Sciatic nerve (tissue), 2 donors: ENCODE results near the gene KCTD16. TPM values are rescaled to one million over a fixed set of nuclear protein-coding genes. Genes with fewer than 3 reads are reported as not detected.

Source experiments
- ATAC-seq: fragments of 200-7000 bp; cut with Tn5 transposase; one replicate; pipeline ENCODE4 v1.9.1; 2020; ENCODE audit warnings: mild to moderate bottlenecking, moderate library complexity
- DNase-seq: peaks from one replicate; pipeline ENCODE4 v3.0.0-alpha.2; 2020; ENCODE audit warnings: low spot score
- intact Hi-C: fragments of 100-400 bp; cut with DNase I; formaldehyde crosslinking; loops from one replicate; pipeline ENCODE4 v1.14.2; 2022
- total RNA-seq: library from RNA; stranded (reverse); fragmentation: NEBNext Ultra II Directional; extraction: Animal tissue kit (Norgen Biotek cat#: 25700); gene quantifications from one replicate; pipeline ENCODE4 v1.2.1, GENCODE V29; 2021
- donor health status: DM: no; HTN: no; CAD: no.
- donor health status: DM: no; HTN: no; CAD: no.

Gene KCTD16
- total RNA-seq, 1 donor from 2014 or later = 0.53 TPM

DNA sequence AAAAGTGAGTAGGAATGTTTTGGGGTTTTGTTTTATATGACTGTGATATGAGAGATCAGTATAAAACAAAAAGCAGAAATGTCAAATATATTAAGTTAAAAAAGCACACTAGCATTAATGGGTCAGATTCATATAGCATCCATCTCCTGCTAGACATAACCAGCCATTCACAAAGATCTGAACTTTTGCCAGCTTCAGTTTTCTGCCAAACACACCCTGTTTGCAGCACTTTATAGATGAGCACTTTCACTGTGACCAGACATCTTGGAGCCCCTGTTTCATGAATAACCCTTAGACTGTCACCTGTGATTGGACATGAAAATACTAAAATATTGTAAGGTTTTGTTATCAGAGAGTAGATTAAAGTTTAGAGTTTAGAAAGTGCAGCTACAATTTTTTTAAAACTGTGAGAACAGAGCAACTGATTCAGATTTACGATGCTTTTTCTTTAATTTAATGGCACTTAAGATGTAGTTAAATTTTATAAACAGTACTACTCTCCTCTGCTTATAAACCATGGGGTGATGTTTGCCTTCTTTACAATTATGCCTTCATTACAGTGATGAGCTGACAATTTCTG lies 142.6 kb downstream of the KCTD16 start:
- ATAC-seq (no peak), DNase-seq (no peak)
- intact Hi-C loops = no loop called here

DNA sequence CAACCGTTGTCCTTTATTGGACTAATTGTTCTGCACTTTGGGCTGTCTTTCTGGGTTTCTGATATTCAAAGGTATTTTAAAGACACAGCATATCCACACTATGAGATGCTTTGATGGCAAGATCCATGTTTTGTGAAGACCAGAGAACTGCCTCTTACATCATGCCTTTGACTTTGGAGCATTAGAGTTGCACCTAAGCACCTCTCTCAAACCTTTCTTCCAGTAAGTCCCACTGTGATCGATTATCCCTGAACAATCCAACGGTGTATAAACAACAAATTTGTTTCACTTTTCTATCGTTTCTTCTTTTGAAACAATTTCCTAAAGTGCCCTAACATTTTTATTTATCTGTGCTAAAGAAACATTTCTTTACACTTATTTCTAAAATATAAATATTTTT lies 144.4 kb downstream of the KCTD16 start:
- ATAC-seq = no peak

DNA sequence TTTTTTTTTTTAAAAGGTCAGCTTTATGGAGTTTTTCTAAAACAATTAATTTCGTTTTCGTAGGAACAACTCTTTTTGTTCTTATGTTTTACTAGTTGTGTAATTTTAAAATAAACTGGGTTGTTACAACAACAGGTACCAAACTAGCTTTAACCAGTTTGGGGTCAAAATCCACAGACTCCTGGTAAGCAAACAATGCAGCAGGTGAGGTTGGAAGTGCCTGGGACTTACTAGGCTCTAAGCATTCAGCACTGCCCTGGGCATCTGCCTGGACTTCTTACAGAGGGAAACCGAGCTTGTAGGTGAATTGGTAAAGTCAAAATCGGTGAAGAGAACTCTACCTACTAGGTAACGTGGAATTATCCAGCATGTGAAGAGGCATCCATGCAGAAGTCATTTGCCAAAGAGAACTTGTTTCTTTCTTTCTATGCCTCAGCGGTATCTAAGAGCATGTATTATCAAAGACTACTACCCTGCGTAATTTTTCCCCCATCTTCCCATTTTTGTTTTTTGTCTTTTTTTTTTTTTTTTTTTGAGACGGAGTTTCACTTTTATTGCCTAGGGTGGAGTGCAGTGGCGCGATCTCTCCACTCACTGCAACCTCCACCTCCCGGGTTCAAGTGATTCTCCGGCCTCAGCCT lies 145.4 kb downstream of the KCTD16 start:
- DNase-seq = no peak
- intact Hi-C loops = no loop called here
- no peak for ATAC-seq

More for the DNA sequence above, 144.4 kb downstream of the KCTD16 start:
- no peak for DNase-seq
- intact Hi-C loops = no loop called here

GRCh38 chr5:144318011-144318410 lies 147.3 kb downstream of the KCTD16 start:
- DNase-seq = no peak
- intact Hi-C loops = no loop called here
- no peak for ATAC-seq

- no peak for DNase-seq
- no peak for ATAC-seq
- intact Hi-C loops = no loop called here
Measured at GRCh38 chr5:144318460-144318859, 147.8 kb downstream of the KCTD16 start.

- ATAC-seq (no peak), DNase-seq (no peak)
- intact Hi-C loops = no loop called here
Measured at GRCh38 chr5:144323181-144323580, 152.5 kb downstream of the KCTD16 start.

DNA sequence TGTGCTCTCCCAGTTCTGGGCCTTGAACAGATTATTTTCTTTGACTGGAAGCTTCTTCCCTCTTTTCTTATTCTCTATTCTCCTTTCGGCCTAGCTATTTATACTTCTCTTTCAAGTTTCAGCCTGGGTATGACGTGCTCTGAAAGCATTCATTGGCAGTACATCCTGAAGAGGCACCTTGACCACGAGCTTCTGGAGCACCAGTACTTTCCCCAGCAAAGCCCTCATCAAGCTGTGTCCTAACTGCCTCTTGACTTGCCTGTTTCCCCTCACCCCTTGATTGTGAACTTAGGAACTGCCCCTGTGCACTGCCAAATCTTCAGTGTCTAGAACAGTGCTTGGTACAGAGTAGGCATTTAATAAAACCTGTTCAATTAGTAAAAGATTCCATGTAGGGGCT lies 154.9 kb downstream of the KCTD16 start:
- intact Hi-C loops = no loop called here
- DNase-seq (no peak), ATAC-seq (no peak)

GRCh38 chr5:144328494-144328893 lies 157.8 kb downstream of the KCTD16 start:
- DNase-seq = no peak
- intact Hi-C loops = no loop called here
- no peak for ATAC-seq

DNA sequence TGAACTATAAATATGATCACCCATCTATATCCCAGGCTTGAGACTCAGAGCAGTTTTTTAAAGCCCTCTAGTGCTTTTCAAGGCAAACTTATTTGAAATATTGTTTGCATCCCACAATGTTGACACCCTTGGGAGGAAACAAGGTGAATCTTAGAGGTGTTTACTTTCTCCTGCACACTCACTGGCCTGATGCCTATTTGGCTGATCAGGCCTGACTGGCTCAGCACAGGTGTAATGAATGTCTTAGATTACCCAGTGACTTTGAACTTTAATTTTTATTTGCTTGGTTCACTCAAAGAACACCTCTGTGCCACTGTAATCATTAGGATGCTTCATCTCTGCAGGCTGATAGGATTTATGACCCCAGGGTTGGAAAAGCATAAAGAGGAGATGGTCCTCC lies 158.3 kb downstream of the KCTD16 start:
- ATAC-seq (no peak), DNase-seq (no peak)
- intact Hi-C loops = no loop called here

DNA sequence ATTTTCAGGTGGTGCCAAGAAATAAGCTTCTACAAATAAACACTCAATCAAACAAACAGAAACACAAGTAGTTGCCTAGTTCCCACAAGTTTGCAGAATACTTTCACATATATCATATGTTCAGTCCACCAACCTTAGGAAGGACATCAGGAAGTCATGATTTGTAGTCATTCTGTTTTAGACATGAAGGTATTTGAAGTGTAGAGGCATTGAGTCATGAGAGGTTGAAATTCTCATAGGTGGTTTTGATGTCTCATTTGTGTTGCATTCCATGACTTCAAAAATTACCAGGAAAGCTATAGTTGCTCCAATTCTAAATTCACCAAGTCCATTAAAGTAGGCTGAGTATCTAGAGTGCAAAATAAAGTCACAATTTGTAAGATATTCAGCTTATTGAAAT lies 159.0 kb downstream of the KCTD16 start:
- intact Hi-C loops = no loop called here
- ATAC-seq (no peak), DNase-seq (no peak)

DNA sequence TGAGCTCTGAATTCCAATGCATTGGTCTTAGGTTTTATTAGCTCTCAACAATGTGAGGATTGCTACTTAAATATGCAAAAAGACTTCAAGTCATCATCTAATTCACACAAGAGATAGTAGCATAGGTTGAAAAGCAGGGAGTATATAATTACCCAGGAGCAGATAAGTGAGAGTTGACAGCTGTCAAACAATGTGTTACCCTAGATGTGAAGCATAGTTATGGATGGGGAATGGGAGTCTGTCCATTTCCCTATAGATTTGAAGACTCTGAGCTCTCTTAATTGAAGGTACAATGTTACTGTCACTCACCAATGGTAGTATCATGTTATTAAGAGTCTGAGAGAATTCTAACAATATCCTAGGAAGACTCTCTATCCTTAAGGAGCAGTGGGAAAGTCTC lies 160.7 kb downstream of the KCTD16 start:
- no peak for ATAC-seq
- DNase-seq = no peak
- intact Hi-C loops = no loop called here

DNA sequence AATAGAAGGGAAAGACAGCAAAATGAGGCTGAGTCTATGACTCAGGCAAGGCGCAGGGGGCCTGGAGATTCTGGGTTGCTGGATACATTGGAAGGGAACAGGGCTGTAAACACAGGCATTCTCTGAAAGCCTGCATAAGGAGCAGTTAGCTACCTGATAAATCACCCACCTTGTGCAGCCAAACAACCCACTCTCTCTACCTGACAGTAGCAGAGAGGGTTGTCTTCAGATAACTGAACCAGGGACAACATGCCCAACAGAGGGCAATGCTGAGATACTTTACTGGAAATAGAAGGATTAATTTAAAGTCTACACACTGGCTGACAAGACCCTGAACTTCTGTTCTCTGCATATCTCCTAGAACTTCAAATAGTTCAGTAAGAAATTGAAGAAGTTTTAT lies 161.6 kb downstream of the KCTD16 start:
- ATAC-seq = no peak
- no peak for DNase-seq
- intact Hi-C loops = no loop called here

DNA sequence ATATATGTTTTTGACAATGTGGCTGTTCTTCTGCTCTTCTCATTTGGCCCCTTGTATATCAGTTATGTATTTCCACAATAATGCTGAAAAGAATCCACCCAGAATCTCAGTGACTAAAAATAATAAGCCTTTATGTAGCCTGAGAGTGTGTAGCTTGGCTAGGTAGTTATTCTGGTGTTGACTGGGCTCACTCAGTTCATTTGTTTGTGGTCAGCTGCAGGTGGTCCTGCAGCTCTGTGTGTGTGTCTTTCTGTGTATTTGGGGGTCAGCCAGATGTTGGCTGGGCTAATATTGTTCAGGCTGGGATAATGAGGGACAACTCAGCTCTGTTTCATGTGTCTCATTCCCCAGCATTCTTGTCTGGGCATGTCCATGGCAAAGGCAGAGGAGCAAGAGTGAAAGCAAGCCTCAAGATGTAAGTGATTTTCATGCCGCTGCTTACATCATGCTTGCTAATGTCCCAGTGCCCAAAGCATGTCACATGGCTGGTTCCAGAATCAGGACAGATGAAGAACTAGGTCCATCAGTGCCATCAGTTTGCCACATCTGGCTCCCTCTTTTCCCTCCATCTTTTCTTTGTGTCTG lies 162.8 kb downstream of the KCTD16 start:
- DNase-seq (no peak), ATAC-seq (no peak)
- intact Hi-C loops = no loop called here

- intact Hi-C loops = no loop called here
- no peak for DNase-seq
- ATAC-seq = no peak
Measured at GRCh38 chr5:144335561-144335960, 164.9 kb downstream of the KCTD16 start.

DNA sequence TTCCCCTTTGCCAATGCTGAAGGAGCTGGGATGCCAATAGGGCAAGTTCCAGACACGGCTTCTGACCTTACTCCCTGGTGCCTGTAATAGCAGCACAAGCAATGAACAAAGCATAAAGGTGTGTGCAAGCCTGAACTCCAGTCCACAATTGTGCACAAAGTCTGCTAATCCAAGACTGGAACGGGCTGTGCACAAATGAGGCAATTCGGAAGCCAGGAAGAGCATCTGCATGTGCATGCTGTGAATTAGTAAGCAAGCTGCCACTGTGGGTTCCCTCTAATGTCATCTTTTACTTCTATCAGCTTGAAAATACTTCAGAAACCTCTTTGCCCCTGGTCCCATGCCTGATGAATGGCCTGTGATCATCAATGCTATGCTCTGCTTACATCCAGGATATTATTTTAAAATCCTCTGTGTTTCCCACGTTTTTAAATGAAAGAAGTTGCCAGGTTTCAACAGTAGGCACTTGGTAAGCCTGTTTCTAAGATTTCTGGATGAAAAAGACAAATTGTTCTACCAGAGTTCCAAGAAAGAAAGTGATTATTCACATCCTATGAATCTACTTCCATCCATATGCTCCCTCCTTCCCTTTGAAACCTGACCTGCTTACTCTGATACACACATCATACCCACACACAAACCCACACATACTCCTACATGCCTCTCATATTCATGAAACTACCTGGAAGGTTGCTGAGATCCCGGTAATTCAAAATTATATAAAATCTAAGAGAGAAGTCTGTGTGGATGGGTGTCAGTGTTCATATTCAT lies 165.7 kb downstream of the KCTD16 start:
- no peak for ATAC-seq
- DNase-seq = no peak
- intact Hi-C loops = no loop called here

- intact Hi-C loops = no loop called here
- ATAC-seq (no peak), DNase-seq (no peak)
Measured at GRCh38 chr5:144352330-144352729, 181.7 kb downstream of the KCTD16 start.

DNA sequence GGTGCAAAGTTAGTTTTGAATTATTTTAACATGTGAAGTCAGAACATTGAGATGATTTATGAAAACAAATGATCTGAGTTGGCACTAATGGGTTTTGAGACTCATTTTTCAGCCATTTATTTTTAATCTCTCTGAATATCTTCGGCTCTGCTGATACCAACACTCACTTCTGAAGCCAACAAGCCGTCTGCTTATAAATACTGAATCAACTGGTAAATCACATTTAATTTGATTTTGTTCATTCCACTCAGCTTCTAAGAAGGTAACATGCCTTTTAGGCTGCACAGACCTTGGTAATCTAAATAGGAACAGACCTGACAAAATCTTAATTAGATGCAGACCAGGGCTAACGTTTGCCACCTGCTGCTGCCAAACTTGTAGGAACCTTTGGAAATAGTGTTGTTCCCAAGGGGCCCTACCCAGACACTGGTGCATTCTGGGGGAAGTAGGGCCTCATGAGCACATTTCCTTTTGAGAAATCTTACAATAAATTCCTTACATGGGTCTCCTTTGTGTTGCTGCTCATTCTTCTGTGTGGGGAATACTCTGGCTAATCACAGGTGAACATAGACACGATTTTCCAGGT lies 182.2 kb downstream of the KCTD16 start:
- intact Hi-C loops = no loop called here
- ATAC-seq = no peak

DNA sequence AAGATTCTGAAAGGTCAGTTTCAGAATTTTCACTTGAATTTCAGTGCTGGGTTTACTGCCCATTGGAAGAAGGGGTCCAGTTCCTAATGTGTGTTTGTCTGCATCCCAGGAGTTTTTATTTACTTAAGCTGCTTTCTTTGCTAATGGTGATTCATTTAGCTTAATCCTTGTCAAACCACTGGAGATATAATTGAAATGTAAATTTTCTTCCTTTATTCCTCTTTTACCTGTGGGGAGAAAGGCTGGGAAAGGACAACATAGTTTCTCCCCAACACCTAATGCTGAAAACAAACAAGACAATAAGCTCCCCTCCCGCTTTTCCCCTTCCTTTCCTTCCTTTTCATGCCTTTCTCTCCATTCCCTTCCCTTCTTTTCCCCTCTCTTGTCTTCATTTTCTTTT lies 185.8 kb downstream of the KCTD16 start:
- ATAC-seq (no peak), DNase-seq (no peak)
- intact Hi-C loops = no loop called here

More for the DNA sequence above, 182.2 kb downstream of the KCTD16 start:
- no peak for DNase-seq

- intact Hi-C loops = no loop called here
- no peak for ATAC-seq
- no peak for DNase-seq
Measured at GRCh38 chr5:144361406-144361805, 190.7 kb downstream of the KCTD16 start.

DNA sequence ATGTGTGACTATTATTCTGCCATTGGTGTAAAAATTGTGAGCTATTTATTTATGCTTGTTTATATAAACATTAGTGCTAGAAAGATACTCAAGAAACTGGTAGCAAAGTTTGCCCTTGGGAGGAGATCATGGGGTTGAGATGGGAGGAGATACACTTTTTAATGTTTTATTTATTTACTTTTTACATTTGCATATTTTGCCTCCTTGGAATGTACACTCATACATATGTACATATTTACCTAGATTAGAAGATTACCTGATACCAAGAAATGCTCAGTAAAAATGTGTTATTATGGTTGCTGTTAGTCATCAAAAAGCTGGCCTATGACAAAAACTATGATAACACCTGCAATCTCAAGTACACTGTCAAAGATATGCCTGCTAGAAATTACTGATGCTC lies 195.2 kb downstream of the KCTD16 start:
- ATAC-seq (no peak), DNase-seq (no peak)
- intact Hi-C loops = no loop called here
